B cell (primary cell): ENCODE results near the gene ATP2A1. TPM values are rescaled to one million over a fixed set of nuclear protein-coding genes. Genes with fewer than 3 reads are reported as not detected.
A peak's percentile ranks its signal among the peaks of the same experiment; 100 is the strongest.

Source experiments
- ATAC-seq: fragments of 200-7000 bp; cut with Tn5 transposase; one replicate; pipeline ENCODE4 v1.10.0; 2021; ENCODE audit warnings: low read depth, mild to moderate bottlenecking, moderate number of reproducible peaks, moderate library complexity
- CTCF ChIA-PET: fragments of 350-600 bp; sonication (Branson Sonifier 250); formaldehyde crosslinking; loops from one replicate; lab custom pipeline; 2021; ENCODE audit warnings: antibody characterized with exemption, inconsistent platforms; lab: Charles Lee
- POLR2A ChIA-PET: fragments of 350-600 bp; sonication (Branson Sonifier 250); formaldehyde crosslinking; loops from one replicate; lab custom pipeline; 2021; ENCODE audit warnings: antibody characterized with exemption; lab: Charles Lee
- DNase-seq: peaks from one replicate; pipeline ENCODE4 v3.0.0; 2013
- H2AFZ ChIP-seq: 2 replicates; pipeline ENCODE4 v1.6.1; 2012; ENCODE audit warnings: mild to moderate bottlenecking, low read depth, low read length; ENCODE audit not compliant: insufficient read depth, poor library complexity, severe bottlenecking
- H3K27ac ChIP-seq, 2 donors: 1 replicate in 1 of 2; 2 replicates in 1 of 2; pipeline ENCODE4 v1.5.1; 2012 to 2013; ENCODE audit warnings: low read length in 2 of 2, mild to moderate bottlenecking in 2 of 2, moderate library complexity in 1 of 2
- H3K27me3 ChIP-seq, 4 experiments: fragments of 200-600 bp in 1 of 4; sonication (generic) in 1 of 4; replicated peaks in 1 of 4; 1 replicate in 2 of 4; 2 replicates in 2 of 4; pipeline versions ENCODE4 v1.6.1 to v1.7.0; 2013 to 2016; ENCODE audit warnings: low read length in 3 of 4, mild to moderate bottlenecking in 2 of 4, mixed read lengths in 1 of 4, moderate library complexity in 1 of 4; ENCODE audit not compliant: insufficient read depth in 4 of 4, control insufficient read depth in 3 of 4; ENCODE audit errors: control extremely low read depth in 1 of 4
- H3K36me3 ChIP-seq, 2 experiments: replicated peaks in 1 of 2; 1 replicate in 1 of 2; 2 replicates in 1 of 2; pipeline versions ENCODE4 v1.6.1 to v1.7.1; 2013; ENCODE audit warnings: low read length in 1 of 2; ENCODE audit not compliant: insufficient read depth in 2 of 2, control insufficient read depth in 1 of 2; ENCODE audit errors: control extremely low read depth in 1 of 2, extremely low read depth in 1 of 2
- H3K4me1 ChIP-seq, 2 donors: fragments of 200-600 bp in 1 of 2; sonication (generic) in 1 of 2; 1 replicate in 1 of 2; 2 replicates in 1 of 2; pipeline versions ENCODE4 v1.5.1 to v1.6.1; 2013 to 2017; ENCODE audit warnings: low read length in 2 of 2; ENCODE audit not compliant: control insufficient read depth in 2 of 2, insufficient read depth in 2 of 2
- H3K4me2 ChIP-seq: replicated peaks from 2 replicates; pipeline ENCODE3; 2012; ENCODE audit warnings: mild to moderate bottlenecking, low read depth, low read length; ENCODE audit not compliant: poor library complexity, severe bottlenecking
- H3K4me3 ChIP-seq, 5 experiments: fragments of 200-600 bp in 1 of 5; sonication (generic) in 1 of 5; 1 replicate in 3 of 5; 2 replicates in 2 of 5; pipeline versions ENCODE4 v1.5.1 to v1.7.0; 2011 to 2016; ENCODE audit warnings: low read length in 4 of 5, mild to moderate bottlenecking in 4 of 5, low read depth in 2 of 5, control low read depth in 1 of 5, moderate library complexity in 1 of 5; ENCODE audit not compliant: insufficient read depth in 1 of 5; ENCODE audit errors: control extremely low read depth in 1 of 5, extremely low read depth in 1 of 5
- H3K79me2 ChIP-seq: fragments of 200-600 bp; sonication (generic); one replicate; pipeline ENCODE4 v1.6.0; 2016; ENCODE audit warnings: low read length; ENCODE audit not compliant: control insufficient read depth, insufficient read depth
- H3K9ac ChIP-seq: fragments of 200-600 bp; sonication (generic); 2 replicates; pipeline ENCODE4 v1.6.1; 2017; ENCODE audit warnings: mild to moderate bottlenecking, low read length, moderate library complexity
- H3K9me3 ChIP-seq, 3 donors: one replicate each; pipeline versions ENCODE4 v1.6.1 to v1.7.1; 2013; ENCODE audit warnings: low read length in 2 of 3; ENCODE audit not compliant: control insufficient read depth in 2 of 3, insufficient read depth in 1 of 3; ENCODE audit errors: control extremely low read depth in 1 of 3
- H4K20me1 ChIP-seq: 2 replicates; pipeline ENCODE4 v1.6.0; 2012; ENCODE audit warnings: mild to moderate bottlenecking, low read length; ENCODE audit not compliant: insufficient read depth, control insufficient read depth, poor library complexity, severe bottlenecking
- H3K27ac Mint-ChIP-seq: one replicate; pipeline ENCODE4 v1.8.0; 2021; ENCODE audit warnings: mixed read lengths
- H3K27me3 Mint-ChIP-seq: one replicate; pipeline ENCODE4 v1.8.0; 2021; ENCODE audit warnings: mixed read lengths
- H3K4me1 Mint-ChIP-seq: one replicate; pipeline ENCODE4 v1.8.0; 2021; ENCODE audit warnings: mixed read lengths
- H3K4me3 Mint-ChIP-seq: one replicate; pipeline ENCODE4 v1.8.0; 2021; ENCODE audit warnings: mixed read lengths
- H3K9me3 Mint-ChIP-seq: one replicate; pipeline ENCODE4 v1.8.0; 2022; ENCODE audit warnings: mixed read lengths; ENCODE audit not compliant: insufficient read depth
- EZH2 ChIP-seq: IDR thresholded peaks from 2 replicates; pipeline ENCODE4 v1.6.1; 2012; ENCODE audit warnings: borderline replicate concordance, low read depth, mild to moderate bottlenecking, moderate library complexity, low read length; ENCODE audit not compliant: insufficient read depth, poor library complexity, severe bottlenecking
- WGBS: methylation state at CpG from one replicate; pipeline ENCODE4 v1.1.5; 2013; ENCODE audit warnings: missing lambda C conversion rate; ENCODE audit not compliant: insufficient coverage; 5-methylcytosine and 5-hydroxymethylcytosine counted together
- intact Hi-C: fragments of 100-400 bp; cut with micrococcal nuclease; formaldehyde crosslinking; loops from one replicate; pipeline ENCODE4 v1.10.0; 2022
- polyA minus RNA-seq: library from RNA; depleted of rRNA, polyadenylated mRNA; stranded (reverse); fragments of >200 nt; gene quantifications from 2 replicates; pipeline ENCODE4 v1.2.3, GENCODE V29; 2012
- polyA plus RNA-seq: library from polyadenylated mRNA; depleted of rRNA; stranded (reverse); fragments of >200 nt; gene quantifications from 2 replicates; pipeline ENCODE4 v1.2.3, GENCODE V29; 2012
- total RNA-seq, 2 donors: library from RNA; stranded (reverse); fragments of 120-200 nt in 1 of 2; gene quantifications; 1 replicate in 1 of 2; 2 replicates in 1 of 2; pipeline versions ENCODE4 v1.2.3 to v1.2.4, GENCODE V29; 2013 to 2022
- TF ChIP-seq, protein P1 (sequence below): fragments of 200-600 bp; IDR thresholded peaks from one replicate; pipeline ENCODE4 v1.8.0; 2022; ENCODE audit warnings: antibody characterized with exemption, mild to moderate bottlenecking

Gene ATP2A1
- total RNA-seq (0.84 and 1.1 TPM in 2 replicates), polyA plus RNA-seq (0.22 and 0.31 TPM in 2 replicates), polyA minus RNA-seq (0.26 and 0.57 TPM in 2 replicates)
- 11.8 TPM for total RNA-seq (2013)

DNA sequence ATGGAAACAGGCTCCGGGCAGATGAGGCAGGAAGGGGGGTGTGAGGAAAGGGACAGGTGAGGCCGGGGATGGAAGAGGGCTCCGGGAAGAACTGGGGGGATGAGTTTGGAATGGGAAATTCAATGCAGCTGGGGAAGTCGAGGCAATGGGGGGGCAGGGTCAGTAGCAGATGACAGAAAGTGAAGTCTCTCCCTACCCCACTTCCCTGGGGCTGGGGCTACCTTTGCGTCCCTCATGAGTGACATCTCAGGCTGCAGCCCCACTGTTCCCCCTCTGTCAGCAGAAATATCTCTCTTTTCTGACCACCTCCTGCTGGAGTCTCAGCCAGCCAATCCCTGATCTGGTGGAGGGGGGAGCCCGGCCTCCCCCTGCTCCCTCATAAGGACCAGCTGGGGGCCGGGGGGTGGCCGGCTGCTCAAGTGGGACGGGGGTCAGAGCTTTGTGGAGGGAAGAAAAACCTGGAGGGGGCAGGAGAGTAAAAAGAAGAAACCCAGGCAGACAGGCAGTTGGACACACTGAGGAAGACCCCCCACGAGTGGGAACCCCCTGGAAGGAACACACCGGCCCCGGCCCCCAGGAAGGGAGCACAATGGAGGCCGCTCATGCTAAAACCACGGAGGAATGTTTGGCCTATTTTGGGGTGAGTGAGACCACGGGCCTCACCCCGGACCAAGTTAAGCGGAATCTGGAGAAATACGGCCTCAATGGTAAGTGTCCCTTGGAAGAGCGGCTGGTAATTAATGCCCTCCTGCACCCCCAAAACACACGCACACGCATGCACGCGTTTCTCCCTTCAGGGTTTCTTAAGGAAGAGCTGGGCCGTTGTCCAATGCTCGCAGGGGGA, at the start of gene ATP2A1:
TSS of gene ATP2A1 (plus strand) at position 406 of the 844 bp plus-strand sequence. CDS start at position 590, 184 bp downstream.
- H3K79me2 ChIP-seq: no peaks in the 10 kb centered on the region
- no peaks in the 10 kb centered on the region for H3K9me3 Mint-ChIP-seq
- no peak for DNase-seq
- no peak for ATAC-seq
- TF ChIP-seq, protein P1, sequence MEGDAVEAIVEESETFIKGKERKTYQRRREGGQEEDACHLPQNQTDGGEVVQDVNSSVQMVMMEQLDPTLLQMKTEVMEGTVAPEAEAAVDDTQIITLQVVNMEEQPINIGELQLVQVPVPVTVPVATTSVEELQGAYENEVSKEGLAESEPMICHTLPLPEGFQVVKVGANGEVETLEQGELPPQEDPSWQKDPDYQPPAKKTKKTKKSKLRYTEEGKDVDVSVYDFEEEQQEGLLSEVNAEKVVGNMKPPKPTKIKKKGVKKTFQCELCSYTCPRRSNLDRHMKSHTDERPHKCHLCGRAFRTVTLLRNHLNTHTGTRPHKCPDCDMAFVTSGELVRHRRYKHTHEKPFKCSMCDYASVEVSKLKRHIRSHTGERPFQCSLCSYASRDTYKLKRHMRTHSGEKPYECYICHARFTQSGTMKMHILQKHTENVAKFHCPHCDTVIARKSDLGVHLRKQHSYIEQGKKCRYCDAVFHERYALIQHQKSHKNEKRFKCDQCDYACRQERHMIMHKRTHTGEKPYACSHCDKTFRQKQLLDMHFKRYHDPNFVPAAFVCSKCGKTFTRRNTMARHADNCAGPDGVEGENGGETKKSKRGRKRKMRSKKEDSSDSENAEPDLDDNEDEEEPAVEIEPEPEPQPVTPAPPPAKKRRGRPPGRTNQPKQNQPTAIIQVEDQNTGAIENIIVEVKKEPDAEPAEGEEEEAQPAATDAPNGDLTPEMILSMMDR: no peak
- TF ChIP-seq EZH2: no peak
- H3K4me3 ChIP-seq: peak within 1 kb of the TSS; percentile 53 to 94 (median 87)
- CTCF ChIA-PET: interaction anchor here (1.3 to 2.9 kb wide), 6 partner anchors 8 to 99 kb away, joined by 3 to 23 read pairs (median 4); no protein-coding TSS in a partner anchor
- peak within 1 kb of the TSS; percentile 56 for H3K27ac Mint-ChIP-seq
- peak within 1 kb of the TSS; percentile 92 for H3K4me3 Mint-ChIP-seq
- H4K20me1 ChIP-seq: peaks cover 2% of the 10 kb centered on the region
- peaks cover 0 to 8% of the 10 kb centered on the region in 2 experiments for H3K36me3 ChIP-seq
- H3K27me3 ChIP-seq: peaks cover 0 to 8% (median 1%) of the 10 kb centered on the region in 4 experiments
- H2AFZ ChIP-seq: peak within 1 kb of the TSS; percentile 100
- H3K27me3 Mint-ChIP-seq: peaks cover 6% of the 10 kb centered on the region
- intact Hi-C loops: no loop called here
- no peaks in the 10 kb centered on the region for H3K9me3 ChIP-seq
- peak within 1 kb of the TSS; percentile 90 for H3K9ac ChIP-seq
- POLR2A ChIA-PET: interaction anchor here (1.0 to 2.2 kb wide), 4 partner anchors 15 to 72 kb away, joined by 3 to 12 read pairs (median 6); partner anchors contain the start of genes CD19, NFATC2IP and SH2B1
- peak within 1 kb of the TSS in 1 of 2 donors; percentile 43 for H3K27ac ChIP-seq
- peaks cover 15% of the 10 kb centered on the region for H3K4me1 Mint-ChIP-seq
- H3K4me1 ChIP-seq: peaks cover 13 to 17% of the 10 kb centered on the region in 2 donors
- H3K4me2 ChIP-seq: peak within 1 kb of the TSS; percentile 100
- 93% methylated on average over 15 of the region's 25 CpGs for WGBS

DNA sequence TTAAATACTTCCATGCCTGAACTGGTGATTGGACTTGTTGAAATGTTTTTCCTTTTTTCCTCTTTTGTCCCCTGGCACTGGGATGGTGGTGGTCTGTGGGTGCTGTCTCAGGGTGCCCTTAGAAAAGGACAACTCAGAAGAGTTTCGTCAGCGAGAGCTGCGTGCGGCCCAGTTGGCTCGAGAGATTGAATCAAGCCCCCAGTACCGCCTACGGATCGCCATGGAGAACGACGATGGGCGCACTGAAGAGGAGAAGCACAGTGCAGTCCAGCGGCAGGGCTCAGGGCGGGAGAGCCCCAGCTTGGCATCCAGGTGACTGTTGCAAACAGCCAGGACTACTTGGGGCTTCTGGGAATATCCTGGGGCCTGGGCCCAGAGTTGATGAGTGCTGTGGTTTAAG, 48.5 kb upstream of the ATP2A1 start:
- Histone ChIP-seq H3K4me1 (peaks cover 11% of the 10 kb centered on the region in 2 donors), H3K9me3 (no peaks in the 10 kb centered on the region), H3K27me3 (no peaks in the 10 kb centered on the region), H3K4me3 (no peak overlapping the region), H3K36me3 (peaks cover 4 to 97% of the 10 kb centered on the region in 2 experiments), H4K20me1 (peaks cover 92% of the 10 kb centered on the region), H3K4me2 (no peak overlapping the region), H3K9ac (no peak overlapping the region), H2AFZ (no peak overlapping the region), H3K79me2 (peaks cover 89% of the 10 kb centered on the region), H3K27ac (no peak overlapping the region)
- no peak for TF ChIP-seq EZH2
- TF ChIP-seq, protein P1: no peak
- DNase-seq (no peak), ATAC-seq (no peak)
- H3K4me1 Mint-ChIP-seq: peaks cover 17% of the 10 kb centered on the region
- H3K27me3 Mint-ChIP-seq: no peaks in the 10 kb centered on the region
- ChIA-PET POLR2A (no interaction called here), CTCF (no interaction called here)
- no peaks in the 10 kb centered on the region for H3K9me3 Mint-ChIP-seq
- 100% methylated on average over 13 of the region's 13 CpGs for WGBS
- intact Hi-C loops: no loop called here
- H3K4me3 Mint-ChIP-seq: no peak overlapping the region
- no peak overlapping the region for H3K27ac Mint-ChIP-seq
